HG02759 (cell line): ENCODE results near the gene KLRF1.
"Not testable (repeated sequence)": the region's sequence is repeated elsewhere in the genome, so short reads cannot be mapped to it uniquely, and the experiment has no call there.

Experiments
- ATAC-seq: cut with Tn5 transposase; IDR thresholded peaks from one replicate; pipeline ENCODE4 v1.9.1; 2021; ENCODE audit warnings: mild to moderate bottlenecking, moderate library complexity; ENCODE audit not compliant: unreplicated experiment

KLRF1 gene

DNA sequence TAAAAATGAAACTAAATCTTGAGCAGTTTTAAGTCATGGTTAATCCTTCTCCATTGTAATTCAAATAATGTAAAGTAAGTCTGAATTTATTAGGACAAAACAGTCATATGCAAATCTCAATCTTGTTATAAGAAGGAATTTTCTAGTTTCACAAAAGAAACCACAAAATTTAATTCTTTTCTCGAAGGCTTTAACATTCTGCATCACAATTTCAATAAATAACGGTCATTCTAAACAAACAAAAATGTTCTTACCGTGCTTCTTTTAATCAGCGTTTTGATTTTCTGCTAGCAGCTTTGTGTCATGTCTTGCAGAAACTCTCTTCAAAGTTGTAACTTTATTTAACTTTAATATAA, 41.6 kb downstream of the KLRF1 start:
- ATAC-seq, result no peak

DNA sequence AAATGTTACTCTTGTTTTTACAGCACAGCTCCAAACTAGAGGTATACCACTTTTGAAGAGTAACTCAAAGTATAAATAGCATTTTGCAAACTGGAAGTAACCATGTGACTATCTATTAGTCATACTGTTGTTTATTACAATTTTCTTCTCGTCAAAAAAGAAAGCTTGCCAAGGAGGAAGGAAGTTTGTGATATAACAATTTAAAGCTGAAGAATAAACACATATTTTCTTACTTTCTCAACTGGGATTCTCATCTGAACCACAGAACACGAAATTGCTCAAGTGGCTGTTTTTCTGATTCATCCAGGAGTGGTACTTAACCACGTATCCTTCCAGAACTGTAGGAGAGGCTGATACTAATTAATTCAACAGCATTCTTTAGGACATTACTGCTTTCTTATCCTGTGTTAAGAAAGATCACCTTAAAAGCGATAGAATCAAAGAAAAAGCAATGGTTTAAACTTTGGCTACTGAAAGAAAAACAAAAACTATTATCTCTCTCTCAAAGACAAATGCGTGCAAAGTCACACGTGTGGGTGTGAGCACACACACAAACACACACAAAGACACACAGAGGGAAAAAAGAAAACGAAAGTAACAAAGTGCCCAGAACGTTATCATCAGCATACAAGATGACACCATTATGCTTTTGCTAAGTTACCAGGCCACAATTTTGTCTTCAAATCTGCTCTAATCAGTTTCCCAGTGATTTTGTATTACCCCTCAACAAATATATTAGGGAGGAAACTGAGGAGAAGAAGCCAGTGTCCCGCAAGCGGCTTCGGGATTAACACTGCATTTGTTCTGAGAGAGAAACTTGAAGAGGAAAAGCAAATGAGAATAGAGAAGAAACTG, 42.3 kb downstream of the KLRF1 start, which contains the start of gene CLEC2B:
CLEC2B (minus strand) TSS at position 48 of the 855 bp plus-strand sequence.
- ATAC-seq, result peak; percentile 55

GRCh38 chr12:9870286-9870866, 43.1 kb downstream of the KLRF1 start:
- no peak for ATAC-seq

DNA sequence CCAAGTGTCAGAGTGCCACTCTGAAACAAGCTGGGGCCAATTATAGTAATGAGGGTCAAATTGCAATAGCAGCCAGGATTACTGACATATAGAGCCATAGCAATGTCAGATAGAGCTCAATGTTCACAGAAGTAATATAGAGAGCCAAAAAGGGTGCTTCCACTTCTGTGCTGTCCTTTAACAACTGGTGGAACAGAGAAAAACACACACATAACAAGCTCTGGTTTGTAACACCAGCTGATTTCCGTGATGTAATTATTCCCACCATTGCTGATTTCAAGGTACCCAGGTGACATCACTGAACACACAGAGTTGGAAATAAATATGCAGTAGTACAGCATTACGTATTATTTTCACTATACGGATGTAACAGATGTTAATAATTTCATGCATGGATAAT, 44.9 kb downstream of the KLRF1 start:
- ATAC-seq, result no peak

DNA sequence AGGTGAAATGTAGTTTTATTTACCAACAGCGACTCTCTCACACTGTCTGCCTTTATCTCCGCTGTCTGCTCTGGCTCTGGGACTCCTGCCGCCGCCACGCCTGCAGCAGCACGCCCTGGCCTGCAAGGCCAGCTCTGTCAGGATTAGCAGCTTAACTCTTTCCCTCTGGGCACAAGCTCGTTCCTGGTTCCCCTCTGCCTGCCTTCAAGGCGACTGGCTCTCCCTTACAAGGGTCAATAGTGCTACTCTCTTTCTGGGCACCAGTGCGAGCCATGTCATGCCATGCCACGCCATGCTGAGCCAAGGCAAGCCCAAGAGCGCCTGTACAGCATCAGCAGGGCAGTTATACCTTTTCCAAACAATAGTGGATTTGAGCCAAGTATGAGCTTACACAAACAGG, 45.5 kb downstream of the KLRF1 start:
- no peak for ATAC-seq

DNA sequence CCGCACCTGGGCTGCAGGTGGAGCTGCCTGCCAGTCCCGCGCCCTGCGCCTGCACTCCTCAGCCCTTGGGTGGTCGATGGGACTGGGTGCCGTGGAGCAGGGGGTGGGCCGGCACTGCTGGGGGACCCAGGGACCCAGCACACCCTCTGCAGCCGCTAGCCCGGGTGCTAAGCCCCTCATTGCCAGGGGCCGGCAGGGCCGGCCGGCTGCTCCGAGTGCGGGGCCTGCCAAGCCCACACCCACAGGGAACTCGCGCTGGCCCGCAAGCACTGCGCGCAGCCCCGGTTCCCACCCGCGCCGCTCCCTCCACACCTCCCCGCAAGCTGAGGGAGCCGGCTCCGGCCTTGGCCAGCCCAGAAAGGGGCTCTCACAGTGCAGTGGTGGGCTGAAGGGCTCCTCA, 48.8 kb downstream of the KLRF1 start:
- not testable (repeated sequence) for ATAC-seq

DNA sequence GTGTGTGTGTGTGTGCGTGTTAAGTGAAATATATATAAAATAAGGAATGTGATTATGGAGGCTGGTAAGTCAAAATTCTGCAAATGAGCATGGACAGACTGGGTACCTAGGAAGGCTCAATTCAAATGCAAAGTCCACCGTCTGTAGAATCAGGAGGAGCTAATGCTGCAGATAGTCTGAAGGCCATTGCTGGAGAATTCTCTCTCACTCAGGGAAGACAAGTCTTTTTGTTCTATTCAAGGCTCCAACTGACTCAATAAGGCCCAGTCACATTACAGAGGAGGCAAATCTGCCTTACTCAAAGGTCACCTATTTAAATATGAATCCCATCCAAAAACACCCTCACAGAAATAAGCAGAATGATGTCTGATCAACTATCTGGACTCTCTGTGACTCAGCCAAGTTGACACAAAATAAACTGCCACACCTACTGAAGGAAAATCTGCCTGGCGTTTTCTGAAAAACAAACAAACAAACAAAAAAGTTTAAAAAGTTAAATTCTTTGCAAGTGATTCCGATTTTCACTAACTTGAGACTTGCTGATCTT, 53.3 kb downstream of the KLRF1 start:
- no peak for ATAC-seq

GRCh38 chr12:9881246-9881645, 54.0 kb downstream of the KLRF1 start, which contains the start of gene KLRF2:
Gene KLRF2 (plus strand): TSS chr12:9881489. CDS start chr12:9881596, 107 bp downstream.
- ATAC-seq, result no peak

DNA sequence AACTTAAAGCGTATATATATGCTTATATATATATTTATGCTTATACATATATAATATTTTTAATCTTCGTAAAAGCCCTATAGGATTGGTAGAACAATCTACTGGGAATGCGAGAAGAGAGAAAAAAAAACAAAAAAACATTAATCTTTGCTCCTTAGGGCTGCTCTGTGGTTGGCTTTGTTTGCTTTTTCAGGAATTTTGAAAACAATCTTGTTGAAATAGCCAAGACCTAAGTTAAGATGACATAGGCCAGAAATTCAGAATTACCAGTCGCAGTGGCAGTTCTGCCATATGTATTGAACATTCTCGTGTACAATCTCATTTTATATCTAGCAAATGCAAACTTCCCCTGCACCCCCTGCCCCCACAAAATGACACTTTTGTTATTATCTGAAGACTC, 54.7 kb downstream of the KLRF1 start:
- no peak for ATAC-seq

GRCh38 chr12:9883175-9883574, 55.9 kb downstream of the KLRF1 start:
- no peak for ATAC-seq

GRCh38 chr12:9888665-9889273, 61.5 kb downstream of the KLRF1 start:
- no peak for ATAC-seq
